ENCODE data around the gene BRWD1.

Gene BRWD1

GRCh38 chr21:39313571-39314142, at the start of gene BRWD1:
TSS of gene BRWD1 (minus strand) at chr21:39313632. CDS start at chr21:39313491, 141 bp downstream.
- DNase-seq (ENCODE audit: low read depth): peak; percentile 93

DNA sequence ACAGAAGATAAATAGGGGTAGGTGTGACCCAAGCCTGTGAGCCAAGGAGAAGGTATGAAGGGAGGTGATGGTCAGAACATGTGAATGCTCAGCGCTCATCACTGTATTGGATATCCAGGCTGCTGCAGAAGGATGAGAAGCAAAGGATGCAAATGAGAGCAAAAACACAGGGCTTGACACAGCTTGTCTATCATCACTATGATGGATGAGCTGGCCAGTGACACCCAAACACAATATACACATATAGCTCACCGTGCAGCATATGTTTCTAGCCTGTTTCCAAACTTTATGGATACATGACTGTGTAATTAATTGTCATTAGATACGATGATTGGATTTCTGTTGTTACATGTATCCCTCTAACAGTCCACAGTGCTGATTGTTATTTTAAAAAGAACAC, 49.3 kb upstream of the BRWD1 start:
- no peak for DNase-seq (ENCODE audit: low read depth)

DNA sequence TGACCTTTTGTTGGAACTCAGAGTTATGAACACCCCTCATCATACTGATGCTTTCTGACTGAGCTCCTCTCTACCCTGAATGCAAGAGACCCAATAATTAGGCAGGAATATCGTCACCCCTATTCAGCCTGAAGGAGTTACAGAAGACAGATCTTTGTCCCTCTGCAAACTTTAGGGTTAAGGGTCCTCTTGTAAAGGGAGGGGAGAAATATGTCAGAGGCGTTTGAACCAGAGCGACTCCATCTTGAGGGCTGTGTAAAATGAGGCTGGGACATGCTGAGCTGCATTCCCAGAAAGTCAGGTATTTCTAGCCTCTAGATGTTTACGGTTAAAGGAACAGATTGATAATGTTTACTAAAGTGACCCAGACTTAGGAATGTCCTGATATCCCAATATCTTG, 46.0 kb upstream of the BRWD1 start:
- DNase-seq (ENCODE audit: low read depth): no peak

- DNase-seq (ENCODE audit: low read depth): peak; percentile 48
Measured at GRCh38 chr21:39353295-39353694, 39.9 kb upstream of the BRWD1 start.

DNA sequence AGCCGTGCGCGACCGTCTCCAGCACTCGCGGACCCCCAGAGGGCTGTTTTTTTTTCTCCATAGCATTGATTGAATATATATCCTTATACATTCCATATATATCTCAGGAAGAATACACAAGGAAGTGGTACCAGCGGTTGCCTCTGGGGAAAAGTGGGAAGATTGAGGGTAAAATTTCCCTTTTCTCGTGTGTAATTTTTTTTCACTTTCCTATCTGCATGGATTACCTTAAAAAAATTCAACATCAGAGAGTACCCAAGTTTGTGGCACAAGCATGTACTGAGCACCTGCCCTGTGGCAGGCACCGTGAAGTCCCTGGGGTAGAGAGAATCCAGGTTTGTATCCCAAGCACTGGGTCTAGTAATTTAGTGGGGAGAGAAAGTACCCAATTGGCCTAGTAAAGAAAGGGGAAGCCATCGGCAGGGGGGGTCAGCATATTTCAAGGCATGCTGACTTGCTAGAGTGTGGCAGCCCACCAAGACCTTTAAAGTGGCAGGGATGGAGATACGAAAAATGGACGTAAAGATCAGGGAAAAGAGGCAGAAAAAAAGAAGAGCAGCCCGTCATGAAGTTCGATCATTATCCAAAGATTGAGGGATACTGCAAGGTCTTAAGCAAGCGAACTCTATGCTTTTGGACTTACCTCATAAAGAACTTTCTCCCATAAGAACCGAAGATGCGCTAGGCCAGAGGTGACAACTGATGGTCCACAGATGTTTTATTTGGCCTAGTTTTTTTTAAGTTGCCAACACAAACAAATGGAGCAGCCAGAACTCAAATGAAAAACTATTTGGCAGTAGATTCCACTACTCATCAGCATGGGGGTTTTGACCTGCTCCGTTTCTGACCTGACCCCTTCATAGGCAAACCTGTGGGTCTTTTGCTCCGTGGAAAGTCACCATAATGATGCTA, 36.9 kb upstream of the BRWD1 start:
- DNase-seq (ENCODE audit: low read depth): peak; percentile 36

- peak; percentile 91 for DNase-seq (ENCODE audit: low read depth)
Measured at GRCh38 chr21:39349211-39350093, 36.0 kb upstream of the BRWD1 start.

DNA sequence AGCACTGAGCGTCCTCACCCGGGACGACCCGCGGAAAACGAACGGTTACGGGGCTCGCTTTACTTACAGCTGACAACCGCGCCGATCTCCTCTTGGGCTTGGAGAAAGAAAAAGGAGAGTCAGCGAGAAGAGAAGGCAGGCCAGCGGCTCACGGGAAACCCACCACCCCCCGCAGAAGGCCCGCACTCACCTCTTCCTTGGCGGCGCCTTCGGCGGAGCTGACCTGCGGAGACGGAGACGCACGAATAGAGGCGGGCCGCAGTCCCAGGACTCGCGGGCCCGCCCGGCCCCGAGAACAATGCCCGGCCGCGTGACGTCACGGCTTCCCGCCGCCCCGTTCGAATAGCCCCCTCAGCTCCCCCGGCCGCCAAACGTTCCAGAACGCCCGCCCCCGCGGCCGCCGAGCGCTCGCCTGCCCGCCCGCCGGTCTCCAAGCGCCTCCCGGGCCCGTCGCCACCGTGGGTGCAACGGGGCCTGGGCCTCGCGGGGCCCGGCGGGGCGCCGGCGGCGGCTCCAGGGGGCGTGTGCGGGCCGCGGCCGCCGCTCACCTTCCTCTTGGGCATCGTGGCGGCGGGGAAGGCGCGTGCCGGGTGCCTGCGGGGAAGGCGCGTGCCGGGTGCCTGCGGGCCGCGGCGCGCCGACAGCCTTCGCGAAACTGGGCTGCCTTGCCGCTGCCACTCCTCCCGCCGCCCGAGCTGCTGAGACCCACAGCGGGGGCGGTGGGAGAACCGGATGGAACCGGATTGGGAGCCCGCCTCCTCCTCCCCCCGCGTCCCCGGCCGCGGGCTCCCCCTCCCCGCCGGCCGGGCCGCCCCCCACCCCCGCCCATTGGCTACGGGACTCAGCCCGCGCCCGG, 35.2 kb upstream of the BRWD1 start, which contains the start of gene HMGN1:
Gene HMGN1, minus strand, starts transcription at position 734 of the 856 bp plus-strand sequence. Its CDS starts 171 bp downstream, at position 563.
- peak; percentile 85 for DNase-seq (ENCODE audit: low read depth)

DNA sequence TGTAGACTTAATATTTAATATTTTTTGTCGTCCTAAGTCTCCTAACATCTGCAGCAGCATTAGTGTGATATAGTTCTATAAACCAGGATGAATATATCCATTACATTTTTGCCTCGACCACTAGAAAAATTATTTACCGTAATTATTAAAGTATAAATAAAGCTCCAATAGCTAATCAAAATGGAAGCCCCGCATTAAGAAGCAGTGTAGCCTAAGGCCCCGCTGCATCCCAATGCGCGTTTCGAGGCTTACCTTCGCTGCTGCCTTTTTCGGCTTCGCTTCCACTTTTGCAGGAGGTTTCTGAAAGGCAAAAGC, 34.6 kb upstream of the BRWD1 start:
- DNase-seq (ENCODE audit: low read depth): no peak

DNA sequence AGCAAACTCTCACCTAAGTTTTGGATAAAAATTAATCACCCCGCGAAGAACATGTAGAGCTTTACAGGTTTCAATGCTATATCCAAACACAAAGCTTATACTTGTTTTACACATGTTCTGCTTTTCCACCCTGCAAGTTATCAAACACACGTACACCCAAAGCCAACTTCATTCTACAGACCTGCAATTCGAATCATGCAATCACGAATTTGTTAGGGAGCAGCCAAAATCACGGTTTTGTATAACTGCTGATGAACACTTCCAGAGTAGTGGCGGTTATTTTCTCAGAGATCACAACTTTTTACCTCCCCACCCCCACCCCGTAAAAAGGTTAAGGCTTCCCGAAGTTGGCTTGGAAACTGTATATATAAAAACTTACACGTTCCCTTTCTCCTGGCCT, 34.1 kb upstream of the BRWD1 start:
- no peak for DNase-seq (ENCODE audit: low read depth)

DNA sequence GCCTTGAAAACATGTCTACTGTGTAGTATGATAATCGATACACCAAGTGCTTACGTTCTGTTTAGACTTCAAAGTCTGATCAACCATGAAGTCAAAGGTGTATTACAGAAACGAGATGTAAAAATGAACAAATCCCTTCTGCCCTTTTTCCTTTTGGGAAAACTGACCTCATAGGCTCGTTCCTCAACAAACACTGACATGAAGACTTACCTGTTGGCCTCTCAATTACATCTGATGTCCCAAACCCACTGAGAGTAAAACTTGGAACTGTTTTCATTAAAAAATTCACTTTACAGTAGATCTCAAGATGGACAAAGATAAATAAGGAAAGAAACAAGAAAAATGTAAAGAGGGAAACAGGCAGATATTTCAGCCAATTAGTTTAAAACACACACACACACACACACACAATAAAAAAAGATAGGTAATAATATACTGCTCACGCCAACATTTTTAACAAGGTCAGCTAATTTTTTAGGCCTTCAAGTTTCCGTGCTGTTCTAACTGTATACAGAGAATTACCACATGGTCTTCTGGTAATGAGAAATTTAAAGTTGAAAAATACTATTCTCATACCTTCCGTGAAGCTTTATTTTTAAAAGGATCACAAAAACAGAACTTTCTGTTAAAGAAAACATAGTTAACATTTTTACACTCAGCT, 33.4 kb upstream of the BRWD1 start:
- DNase-seq (ENCODE audit: low read depth): no peak

DNA sequence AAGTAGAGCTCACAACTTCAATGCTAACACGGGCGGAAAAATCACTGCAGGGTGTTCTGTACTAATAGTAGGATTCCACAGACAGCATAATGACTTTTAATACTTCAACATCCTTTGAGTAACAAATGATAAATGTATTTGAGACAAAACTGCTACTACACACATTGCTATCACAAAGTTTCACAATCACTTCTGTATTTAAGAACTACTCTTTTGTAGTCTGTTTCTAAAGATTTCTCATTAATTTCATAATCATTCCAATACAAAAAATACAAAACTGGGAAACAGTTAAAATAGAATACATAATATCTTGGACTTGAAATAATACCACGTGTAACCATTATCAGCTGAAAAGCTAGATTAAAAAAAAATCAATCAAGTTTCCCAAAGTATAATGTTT, 32.8 kb upstream of the BRWD1 start:
- no peak for DNase-seq (ENCODE audit: low read depth)

GRCh38 chr21:39345440-39345839, 32.0 kb upstream of the BRWD1 start:
- DNase-seq (ENCODE audit: low read depth): no peak

DNA sequence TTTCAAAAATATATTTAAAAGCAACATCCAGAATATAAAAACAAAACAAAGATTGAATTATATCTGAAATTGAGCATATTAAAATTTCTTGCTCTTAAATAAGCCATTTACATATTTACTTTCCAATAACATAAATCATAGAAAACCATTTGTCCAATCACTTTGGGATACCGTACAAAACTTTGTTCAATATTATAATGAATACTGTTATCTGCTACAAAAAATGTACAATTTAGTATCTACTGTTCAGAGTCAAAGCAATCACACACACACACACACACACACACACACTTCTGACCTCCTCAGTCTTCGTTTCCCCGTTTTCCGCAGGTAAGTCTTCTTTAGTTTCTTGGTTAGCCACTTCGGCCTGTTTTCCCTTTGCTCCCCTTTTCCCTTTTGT, 31.4 kb upstream of the BRWD1 start:
- no peak for DNase-seq (ENCODE audit: low read depth)

GRCh38 chr21:39341249-39341923, 28.0 kb upstream of the BRWD1 start:
- no peak for DNase-seq (ENCODE audit: low read depth)

DNA sequence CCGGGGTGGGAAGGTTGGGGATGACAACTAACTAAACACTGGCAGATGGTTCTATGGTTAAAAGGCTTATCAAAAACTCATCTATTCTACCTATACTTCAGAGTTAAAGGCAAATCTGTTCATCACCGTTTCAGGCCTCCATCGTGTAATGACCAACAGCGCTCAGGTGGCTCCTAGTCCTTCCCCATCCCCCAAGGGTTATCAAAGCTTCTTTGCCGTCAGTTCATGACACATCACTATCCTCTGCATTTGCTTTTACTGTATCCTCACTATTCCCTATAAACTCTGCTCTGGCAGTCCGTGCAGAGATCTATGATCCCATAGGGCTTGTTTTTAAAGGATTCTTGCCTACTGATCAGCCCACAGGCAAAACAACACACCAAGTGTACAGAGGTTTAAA, 27.3 kb upstream of the BRWD1 start:
- no peak for DNase-seq (ENCODE audit: low read depth)

DNA sequence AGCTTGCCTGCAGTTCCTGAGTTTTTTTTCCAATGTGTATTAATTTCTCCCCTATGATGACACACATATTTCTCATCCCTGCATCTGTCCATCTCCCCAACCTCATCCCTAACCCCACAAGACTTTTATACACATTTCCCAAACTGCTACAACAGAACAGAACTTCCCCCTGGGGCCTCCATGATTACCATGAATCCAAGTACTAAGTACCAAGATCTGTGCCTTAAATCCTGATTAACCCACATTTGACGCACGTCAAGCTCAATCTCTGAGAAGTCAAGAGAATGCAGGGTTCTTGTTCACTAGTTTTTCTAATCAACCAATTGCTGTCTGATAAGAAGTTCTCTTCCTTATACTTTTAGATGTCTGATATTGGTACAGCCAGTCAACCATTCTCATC, 25.8 kb upstream of the BRWD1 start:
- DNase-seq (ENCODE audit: low read depth): no peak

DNA sequence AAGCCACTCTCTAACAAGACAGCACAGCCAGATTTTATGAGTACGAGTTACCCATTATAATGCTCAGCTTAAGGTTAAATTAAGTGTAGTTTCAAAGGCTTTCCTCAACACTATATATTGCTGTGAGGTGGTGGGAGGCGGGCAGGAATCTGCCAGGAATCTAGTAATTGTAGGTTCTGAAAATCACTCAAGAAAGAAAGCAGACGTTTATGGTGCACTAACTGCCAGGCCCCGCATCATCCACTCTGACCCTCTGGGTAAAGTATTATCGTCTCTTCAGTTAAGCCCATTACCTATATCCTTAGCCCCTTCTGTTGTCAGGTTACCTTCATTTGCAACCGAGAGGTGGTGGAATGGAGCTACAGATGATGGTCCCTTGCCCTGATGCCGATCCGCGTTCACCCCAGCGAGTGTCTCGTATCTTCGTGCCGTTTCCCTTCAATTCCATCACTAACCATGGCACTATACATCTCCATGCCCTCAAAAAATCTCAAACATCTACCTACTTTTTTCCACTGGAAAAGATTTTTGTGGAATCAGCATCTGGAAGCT, 23.1 kb upstream of the BRWD1 start:
- DNase-seq (ENCODE audit: low read depth): no peak

DNA sequence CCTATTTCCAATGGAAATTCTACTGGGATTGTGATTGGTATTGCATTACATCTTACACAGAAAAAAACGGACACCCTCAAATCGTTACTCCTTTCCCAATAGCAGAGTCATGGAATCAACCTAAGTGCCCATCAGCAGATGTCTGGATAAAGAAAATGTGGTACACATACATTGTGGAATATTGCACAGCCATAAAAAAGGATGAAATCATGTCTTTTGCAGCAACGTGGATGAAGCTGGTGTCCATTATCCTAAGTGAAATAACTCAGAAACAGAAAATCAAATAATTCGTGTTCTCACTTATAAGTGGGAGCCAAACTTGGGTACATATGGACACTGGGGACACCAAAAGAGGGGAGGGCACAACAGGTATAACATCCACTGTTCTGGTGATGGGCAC, 21.2 kb upstream of the BRWD1 start:
- DNase-seq (ENCODE audit: low read depth): no peak

DNA sequence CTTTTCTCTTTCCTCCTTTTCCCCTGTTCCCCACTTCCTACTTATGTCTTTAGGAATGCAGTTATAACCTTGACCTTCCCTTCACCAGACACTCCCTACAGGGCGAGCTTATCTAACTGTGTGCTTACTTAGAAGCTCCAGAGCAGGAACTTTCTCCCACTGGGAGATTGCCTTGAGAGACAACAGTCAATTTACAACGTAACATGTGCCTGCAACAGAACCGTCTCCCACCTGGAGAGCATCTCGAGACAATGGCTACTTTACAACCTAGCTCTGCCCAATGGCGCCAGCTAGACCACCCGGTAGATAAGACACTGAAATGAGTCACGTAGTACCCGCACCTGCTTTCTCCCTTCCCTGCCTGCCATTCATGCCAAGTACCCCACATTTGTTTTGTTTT, 18.7 kb upstream of the BRWD1 start:
- DNase-seq (ENCODE audit: low read depth): no peak

DNA sequence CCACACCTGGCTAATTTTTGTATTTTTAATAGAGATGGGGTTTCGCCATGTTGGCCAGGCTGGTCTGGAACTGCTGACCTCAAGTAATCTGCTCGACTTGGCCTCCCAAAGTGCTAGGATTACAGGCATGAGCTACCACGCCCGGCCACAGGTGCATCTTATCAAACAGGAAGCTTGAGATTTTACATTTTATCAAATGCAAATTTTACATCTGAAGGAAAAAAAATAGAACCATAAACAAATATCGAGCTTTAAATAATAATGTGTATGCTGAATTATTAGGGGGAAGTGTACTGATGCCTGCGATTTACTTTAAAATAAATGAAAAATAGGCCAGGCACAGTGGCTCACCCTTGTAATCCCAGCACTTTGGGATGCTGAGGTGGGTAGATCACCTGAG, 16.6 kb upstream of the BRWD1 start:
- no peak for DNase-seq (ENCODE audit: low read depth)

All from fibroblast of gingiva (primary cell).